ENCODE results near the gene ARHGAP42.
"Not testable (repeated sequence)": the region's sequence is repeated elsewhere in the genome, so short reads cannot be mapped to it uniquely, and the experiment has no call there.

ARHGAP42 gene
- 0.06 to 1.7 (median 0.56) reads per million in 18 experiments for total RNA-seq

DNA sequence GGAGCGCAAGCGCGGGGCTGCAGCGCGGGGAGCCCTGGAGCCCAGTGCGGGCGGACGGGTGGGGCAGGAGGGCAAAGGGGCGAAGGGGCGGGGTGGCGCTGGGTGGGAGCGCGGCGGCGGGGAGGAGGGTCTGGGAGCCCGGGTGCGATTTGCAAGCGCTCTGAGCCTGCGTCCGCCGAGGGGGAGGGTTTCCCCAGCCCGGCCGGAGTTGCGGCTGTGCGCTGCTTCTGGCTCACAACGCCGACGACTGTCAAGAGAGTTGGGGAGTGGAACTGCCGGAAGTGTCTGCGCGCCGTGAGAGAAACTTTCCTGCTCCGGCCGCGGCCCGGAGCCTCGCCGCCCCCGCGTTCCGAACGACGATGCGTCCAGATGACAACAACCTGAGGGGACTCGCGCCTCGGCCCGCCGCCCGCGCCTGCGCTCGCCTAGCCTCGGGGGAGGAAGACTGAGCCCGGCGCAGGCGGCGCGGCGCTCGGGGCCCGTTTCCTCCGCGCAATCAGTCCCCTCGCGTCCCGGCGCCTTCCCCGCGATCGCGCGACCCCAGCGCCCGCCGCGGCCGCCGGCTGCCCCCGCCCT is at the start of gene ARHGAP42:
TSS of gene ARHGAP42 (plus strand) at position 235 of the 576 bp plus-strand sequence. CDS start 391 bp downstream, outside the sequence.
- peak; percentile 7 to 36 for DNase-seq

- DNase-seq = no peak
Measured at GRCh38 chr11:100637706-100638105, 49.4 kb upstream of the ARHGAP42 start.

DNA sequence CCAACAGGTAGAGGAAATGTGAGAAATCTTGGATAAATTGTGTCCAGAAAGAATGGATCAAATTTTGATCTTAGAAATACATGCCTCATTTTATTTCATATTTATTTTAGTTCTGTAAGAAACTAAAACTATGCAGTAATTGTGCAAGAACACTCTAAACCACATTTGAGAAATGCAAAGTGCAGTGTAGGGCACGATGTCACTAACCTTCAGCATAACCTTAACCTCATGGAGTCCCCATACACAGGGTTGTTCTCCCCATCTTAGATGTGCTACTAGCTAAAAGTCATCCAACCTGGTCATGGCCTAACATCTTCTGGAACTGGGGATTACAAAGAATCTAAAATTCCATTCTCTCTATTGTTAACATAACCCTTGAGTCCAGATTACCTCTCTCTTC is 48.4 kb upstream of the ARHGAP42 start:
- DNase-seq = no peak

DNA sequence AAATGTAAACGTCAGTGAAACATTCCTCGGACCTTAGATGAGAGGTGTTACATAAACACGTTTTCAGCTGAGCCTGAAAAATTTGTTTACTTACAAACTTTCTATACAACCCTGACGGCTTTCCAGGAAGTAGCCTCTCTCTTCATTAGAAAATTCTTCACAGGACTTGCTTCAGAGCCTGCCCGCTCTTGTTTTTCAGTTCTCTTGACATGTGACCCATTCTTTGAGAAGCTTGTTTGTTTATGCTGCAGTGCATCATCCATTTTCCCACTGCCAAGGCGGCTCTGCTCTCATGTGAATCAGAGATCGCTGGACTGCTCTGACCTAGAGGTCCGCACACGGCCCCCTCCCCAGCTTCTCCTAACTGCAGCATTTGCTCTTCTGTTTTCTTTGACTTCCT is 47.9 kb upstream of the ARHGAP42 start:
- no peak for DNase-seq

GRCh38 chr11:100640071-100640470 is 47.0 kb upstream of the ARHGAP42 start:
- no peak for DNase-seq

GRCh38 chr11:100640646-100641045 is 46.4 kb upstream of the ARHGAP42 start:
- DNase-seq = no peak

GRCh38 chr11:100641456-100641855 is 45.6 kb upstream of the ARHGAP42 start:
- DNase-seq = no peak

GRCh38 chr11:100646545-100646944 is 40.5 kb upstream of the ARHGAP42 start:
- DNase-seq = no peak

GRCh38 chr11:100647861-100648260 is 39.2 kb upstream of the ARHGAP42 start:
- no peak for DNase-seq

DNA sequence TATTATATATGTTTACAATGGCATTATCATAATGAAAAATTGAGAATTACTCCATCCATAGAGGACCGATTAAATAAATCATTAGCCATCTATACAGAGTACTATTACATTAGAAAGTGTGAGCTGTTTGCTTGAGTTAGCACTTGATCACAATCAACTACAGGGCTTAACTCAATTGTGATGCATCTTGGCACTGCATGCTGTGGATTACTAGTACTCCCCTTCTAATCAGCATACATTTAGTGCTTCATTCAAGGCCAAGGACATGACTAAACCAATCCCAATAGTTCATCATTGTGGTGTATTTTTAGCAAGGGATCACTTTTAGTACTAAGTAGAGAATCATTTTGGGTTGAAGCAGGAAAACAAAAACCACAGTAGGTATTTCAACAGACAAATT is 23.5 kb upstream of the ARHGAP42 start:
- DNase-seq = no peak

GRCh38 chr11:100663996-100664395 is 23.1 kb upstream of the ARHGAP42 start:
- DNase-seq = no peak

DNA sequence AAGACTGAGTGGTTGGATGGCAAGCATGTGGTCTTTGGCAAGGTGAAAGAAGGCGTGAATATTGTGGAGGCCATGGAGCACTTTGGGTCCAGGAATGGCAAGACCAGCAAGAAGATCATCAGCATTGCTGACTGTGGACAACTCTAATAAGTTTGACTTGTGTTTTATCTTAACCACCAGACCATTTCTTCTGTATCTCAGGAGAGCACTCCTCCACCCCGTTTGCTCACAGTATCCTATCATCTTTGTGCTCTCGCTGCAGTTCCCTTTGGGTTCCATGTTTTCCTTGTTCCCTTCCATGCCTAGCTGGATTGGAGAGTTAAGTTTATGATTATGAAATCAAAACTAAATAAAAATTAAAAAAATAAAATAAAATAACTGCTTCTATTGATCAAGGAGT is 20.3 kb upstream of the ARHGAP42 start:
- not testable (repeated sequence) for DNase-seq

DNA sequence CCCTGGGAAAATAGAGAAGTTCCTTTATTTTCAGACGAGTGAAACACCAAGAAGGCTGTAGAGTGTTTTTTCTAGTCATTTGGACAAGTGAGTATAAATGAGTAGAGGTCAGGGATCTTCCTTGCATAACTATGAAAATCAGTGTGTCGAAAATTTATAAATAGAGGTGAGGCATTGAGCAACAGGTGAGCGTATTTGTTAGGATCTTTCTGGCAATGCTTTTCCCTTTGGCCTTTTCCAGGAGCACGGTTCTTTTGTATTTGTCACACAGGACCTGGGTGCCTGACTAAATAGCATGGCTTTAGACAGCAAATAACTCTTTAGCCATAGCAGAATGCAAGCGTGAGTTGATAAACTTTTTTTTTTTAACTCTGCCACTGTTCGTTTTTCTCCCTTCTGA is 19.6 kb upstream of the ARHGAP42 start:
- DNase-seq = no peak

DNA sequence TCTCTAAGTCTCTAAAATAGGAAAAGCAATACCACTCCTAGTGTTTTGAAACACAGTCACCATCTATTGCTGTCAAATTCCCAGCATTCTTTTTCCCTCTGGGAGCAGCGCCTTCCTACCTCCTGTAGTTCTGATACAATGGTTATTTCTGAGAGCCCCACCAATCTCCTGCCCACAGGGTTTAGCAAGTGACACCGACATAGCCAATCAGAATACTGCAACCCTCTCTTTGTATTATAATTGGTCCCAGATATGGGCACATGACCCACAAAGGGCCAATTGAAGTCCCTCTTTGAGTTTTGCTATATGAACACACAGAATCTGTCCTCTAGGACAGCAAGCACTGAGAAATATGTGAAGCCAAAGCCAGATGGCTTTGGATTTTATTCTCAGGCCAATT is 16.9 kb upstream of the ARHGAP42 start:
- no peak for DNase-seq

- DNase-seq = no peak
Measured at GRCh38 chr11:100671471-100671870, 15.6 kb upstream of the ARHGAP42 start.

- DNase-seq = no peak
Measured at GRCh38 chr11:100672498-100673033, 14.5 kb upstream of the ARHGAP42 start.

GRCh38 chr11:100673063-100673462 is 14.0 kb upstream of the ARHGAP42 start:
- no peak for DNase-seq

DNA sequence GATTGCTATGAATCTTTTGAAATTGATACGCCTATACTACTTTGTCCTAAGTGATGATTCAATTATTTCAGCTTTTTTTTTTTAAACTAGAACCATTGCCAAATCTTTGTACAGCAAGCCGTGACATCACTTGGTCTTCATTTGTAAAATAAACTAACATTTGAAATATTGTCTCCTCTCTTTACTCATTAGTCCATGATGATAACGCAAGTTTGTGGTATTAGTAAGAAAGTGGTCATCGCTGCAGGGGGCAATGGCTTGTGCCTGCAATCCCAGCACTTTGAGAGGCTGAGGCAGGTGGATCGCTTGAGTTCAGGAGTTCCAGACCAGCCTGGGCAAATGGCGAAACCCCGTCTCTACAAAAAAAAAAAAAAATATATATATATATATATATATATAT is 12.9 kb upstream of the ARHGAP42 start:
- no peak for DNase-seq

GRCh38 chr11:100675115-100675650 is 11.9 kb upstream of the ARHGAP42 start:
- DNase-seq = no peak

DNA sequence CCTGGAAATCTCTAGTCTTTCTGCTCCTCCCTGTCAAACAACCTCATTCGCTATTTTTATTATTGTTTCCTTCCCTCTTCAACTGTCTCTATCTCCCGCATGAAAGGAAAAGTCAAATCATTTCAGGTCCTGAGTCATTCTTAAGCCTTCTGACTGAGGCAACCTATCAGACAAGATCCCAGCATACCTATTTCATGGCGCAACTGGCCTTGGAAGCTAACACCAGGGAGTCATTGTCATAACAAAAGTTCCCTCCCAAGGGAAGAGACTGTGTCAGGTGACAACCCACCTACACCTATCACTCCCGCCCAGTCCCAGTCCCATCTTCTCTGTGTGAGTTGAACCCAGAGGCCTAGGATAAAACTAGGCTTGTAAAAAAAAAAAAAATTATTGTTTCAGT is 10.2 kb upstream of the ARHGAP42 start:
- DNase-seq = no peak

- no peak for DNase-seq
Measured at GRCh38 chr11:100677796-100678195, 9.3 kb upstream of the ARHGAP42 start.

DNA sequence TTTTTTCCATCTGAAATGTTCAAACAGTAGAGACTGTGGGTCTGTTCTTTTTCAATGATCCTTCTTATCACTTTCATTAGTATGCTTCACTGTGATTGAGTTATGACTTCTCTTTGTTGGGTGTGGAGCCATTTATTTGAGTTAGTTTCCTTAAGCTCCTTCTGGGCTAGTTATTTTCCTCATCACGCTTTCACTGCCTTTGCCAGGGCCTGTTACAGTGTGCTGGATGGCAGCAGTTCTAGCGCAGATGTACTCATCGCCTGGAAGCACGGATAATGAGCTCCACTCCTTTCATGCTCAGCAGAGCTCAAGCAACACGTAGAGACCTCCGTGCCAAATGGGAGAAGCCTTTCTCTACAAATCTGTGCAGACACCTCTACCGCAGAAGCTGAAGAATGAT is 7.0 kb upstream of the ARHGAP42 start:
- DNase-seq = no peak

GRCh38 chr11:100681064-100681502 is 6.0 kb upstream of the ARHGAP42 start:
- DNase-seq = peak; percentile 75 to 79

- no peak for DNase-seq
Measured at GRCh38 chr11:100682247-100682969, 4.7 kb upstream of the ARHGAP42 start.
